ENCODE results near the gene ELMO3.
A peak's percentile ranks its signal among the peaks of the same experiment; 100 is the strongest.

The ELMO3 gene

DNA sequence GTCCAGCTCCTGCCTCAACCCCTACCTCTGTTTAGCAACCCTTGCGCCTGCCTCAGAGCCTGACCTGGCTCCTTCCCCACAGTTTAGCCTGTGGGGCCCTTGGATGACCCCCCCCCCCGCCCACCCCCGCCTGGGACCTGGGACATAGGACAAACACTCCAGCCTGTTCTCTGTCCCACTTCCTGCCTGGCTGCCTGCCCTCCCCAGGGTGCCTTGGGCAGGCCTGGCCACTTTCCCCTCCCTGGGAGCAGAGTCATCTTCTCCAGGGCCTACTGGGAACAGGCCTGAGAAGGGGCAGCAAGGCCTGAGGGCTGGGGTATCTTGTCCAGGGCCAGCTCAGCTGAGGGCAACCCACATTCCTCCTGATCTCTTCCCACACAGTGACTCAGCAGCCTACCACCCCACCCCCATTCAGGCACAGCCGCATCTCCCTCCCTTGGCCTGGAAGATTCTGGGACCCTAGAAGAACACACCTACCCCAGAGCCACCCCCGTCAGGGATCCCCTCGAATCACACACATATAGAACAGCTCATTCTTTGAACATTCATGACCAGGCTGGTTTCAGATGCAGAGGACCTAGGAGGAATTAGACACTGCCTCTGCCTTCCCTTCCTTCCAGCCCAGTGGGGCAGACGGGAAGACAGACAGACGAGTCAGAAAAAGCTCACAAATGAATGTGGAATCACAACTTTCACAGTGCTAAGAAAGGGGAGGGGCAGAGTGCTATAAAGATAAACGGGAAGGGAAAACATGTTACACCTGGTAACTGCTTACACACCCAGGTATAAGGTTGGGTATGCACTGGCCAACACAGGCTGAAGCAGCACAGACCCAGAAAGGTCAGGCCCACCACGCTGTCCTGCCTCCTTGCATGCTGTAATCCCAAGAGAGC lies 42.3 kb downstream of the ELMO3 start:
- no peak for TF ChIP-seq CTCF (IDR thresholded peaks at IDR 0.05; ENCODE audit: low read depth, low read length)
- no peak overlapping the region for H3K4me3 ChIP-seq (ENCODE audit: low read depth, low read length)

DNA sequence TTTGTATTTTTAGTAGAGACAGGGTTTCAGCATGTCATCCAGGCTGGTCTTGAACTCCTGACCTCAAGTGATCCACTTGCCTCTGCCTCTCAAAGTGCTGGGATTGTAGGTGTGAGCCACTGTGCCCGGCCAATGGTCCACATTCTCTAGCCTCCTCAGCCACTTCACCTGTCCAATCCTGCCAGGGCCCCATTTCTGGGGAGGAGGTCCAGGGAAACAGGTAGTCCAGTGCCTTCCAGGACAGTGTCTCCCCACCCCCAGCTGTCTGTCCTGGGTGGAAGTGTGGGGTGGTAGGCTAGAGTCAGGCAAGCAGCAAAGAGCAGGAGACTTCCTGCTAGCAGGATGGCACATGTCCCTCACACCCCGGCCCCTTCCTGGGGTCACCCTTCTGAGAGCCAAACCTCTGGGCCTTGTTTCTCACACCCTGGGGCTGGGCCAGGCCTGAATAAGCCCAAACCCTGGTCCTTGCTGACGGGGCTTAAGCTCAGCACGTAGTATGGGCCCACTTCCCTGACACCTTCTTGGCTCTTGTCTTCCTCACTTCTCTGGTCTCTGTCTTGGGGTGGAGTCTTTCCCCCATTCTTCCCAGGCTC lies 43.3 kb downstream of the ELMO3 start:
- no peak overlapping the region for H3K4me3 ChIP-seq (ENCODE audit: low read depth, low read length)
- no peak for TF ChIP-seq CTCF (IDR thresholded peaks at IDR 0.05; ENCODE audit: low read depth, low read length)

GRCh38 chr16:67243481-67243880 lies 44.5 kb downstream of the ELMO3 start:
- TF ChIP-seq CTCF (IDR thresholded peaks at IDR 0.05; ENCODE audit: low read depth, low read length): no peak
- no peak overlapping the region for H3K4me3 ChIP-seq (ENCODE audit: low read depth, low read length)

DNA sequence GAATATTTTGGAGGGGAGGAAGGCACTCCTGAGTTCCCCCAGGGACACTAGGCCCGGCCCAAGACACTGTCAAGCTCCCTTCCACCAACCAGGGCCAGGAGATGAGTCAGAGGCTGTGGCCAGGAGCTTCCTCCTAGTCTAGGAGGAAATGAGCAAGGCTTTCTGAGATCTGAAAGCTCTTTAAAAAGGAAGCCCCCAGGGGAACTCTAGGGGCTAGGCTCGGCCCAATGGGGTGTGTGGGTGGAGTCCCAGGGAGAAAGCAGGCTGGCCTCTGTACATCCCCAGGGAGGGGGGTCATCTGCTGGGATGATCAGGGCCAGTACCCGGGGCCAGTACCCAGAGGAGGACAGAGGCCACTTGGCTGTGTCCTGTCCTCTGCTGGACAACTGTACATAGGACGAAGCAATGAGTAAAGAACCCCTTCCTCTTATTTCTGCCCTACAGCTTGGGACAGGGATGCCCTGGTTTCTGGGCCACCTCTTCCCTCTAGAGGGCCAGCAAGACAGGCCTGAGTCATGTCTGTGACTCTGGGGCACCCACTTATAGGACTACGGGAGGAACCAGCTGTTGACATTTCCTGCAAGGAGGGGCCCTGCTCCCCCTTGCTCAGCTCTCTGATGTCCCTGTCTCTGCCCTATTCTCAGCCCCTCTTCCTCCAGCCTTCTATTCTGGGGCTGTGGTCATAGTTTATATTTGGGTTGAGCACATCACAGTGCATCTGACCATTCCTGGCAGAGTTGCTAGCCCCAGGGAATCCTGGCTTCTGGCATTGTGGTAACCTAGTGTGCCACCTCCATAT lies 45.7 kb downstream of the ELMO3 start:
- TF ChIP-seq CTCF (IDR thresholded peaks at IDR 0.05; ENCODE audit: low read depth, low read length): no peak
- H3K4me3 ChIP-seq (ENCODE audit: low read depth, low read length): peak overlapping the region; percentile 3; the same call in 1 of the 2 replicates

GRCh38 chr16:67245186-67245585 lies 46.3 kb downstream of the ELMO3 start:
- peak overlapping the region; percentile 72 for H3K4me3 ChIP-seq (ENCODE audit: low read depth, low read length)
- TF ChIP-seq CTCF (IDR thresholded peaks at IDR 0.05; ENCODE audit: low read depth, low read length): no peak

GRCh38 chr16:67245674-67246080 lies 46.7 kb downstream of the ELMO3 start:
- no peak for TF ChIP-seq CTCF (IDR thresholded peaks at IDR 0.05; ENCODE audit: low read depth, low read length)
- peak overlapping the region; percentile 72 for H3K4me3 ChIP-seq (ENCODE audit: low read depth, low read length)

Measured in WI38 (cell line).